ENCODE measurements around the gene MFAP2.

DNA sequence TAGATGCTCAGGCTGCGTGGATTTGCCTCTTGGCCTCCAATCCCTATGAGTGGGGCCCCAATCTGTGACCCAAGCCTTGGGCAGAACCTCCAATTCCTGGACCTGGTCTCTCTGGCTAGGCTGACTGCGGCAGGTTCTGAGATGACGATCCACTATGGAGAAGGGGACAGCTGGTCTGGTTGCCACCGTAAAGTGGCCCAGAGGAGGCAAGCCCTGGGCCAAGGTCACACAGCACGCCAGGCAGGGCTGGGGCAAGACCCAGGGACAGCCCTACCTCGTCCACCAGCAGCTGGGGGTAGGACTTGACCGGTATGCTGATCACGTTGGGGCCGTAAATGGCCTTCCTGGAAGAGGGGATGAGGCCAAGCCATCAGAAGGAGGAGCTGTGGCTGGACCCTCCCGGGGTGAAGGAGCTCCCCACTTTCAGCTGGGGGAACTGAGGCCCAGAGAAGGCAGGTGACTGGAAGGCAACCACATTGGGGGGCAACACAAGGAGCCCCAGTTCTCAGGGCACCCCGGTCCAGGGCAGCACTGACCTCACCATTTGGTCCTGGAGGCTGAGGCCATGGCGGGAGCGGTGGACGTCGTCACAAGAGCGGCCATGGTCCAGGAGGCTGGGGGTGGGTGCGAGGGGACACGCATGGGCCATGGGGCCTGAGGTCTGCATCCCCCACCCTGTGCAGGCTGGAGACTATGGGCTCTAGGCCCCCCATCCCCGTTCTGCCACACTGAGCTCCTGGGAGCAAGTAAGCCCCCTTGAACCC is 21.5 kb upstream of the MFAP2 start:
- TF ChIP-seq, protein P1, sequence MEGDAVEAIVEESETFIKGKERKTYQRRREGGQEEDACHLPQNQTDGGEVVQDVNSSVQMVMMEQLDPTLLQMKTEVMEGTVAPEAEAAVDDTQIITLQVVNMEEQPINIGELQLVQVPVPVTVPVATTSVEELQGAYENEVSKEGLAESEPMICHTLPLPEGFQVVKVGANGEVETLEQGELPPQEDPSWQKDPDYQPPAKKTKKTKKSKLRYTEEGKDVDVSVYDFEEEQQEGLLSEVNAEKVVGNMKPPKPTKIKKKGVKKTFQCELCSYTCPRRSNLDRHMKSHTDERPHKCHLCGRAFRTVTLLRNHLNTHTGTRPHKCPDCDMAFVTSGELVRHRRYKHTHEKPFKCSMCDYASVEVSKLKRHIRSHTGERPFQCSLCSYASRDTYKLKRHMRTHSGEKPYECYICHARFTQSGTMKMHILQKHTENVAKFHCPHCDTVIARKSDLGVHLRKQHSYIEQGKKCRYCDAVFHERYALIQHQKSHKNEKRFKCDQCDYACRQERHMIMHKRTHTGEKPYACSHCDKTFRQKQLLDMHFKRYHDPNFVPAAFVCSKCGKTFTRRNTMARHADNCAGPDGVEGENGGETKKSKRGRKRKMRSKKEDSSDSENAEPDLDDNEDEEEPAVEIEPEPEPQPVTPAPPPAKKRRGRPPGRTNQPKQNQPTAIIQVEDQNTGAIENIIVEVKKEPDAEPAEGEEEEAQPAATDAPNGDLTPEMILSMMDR (conservative IDR thresholded peaks at IDR 0.05; ENCODE audit: low read depth in 2 of 2), result no peak
- TF ChIP-seq EZH2phosphoT487 (IDR thresholded peaks at IDR 0.05; ENCODE audit: unreplicated experiment), result no peak
- no peak for TF ChIP-seq POLR2AphosphoS5 (IDR thresholded peaks at IDR 0.05; ENCODE audit: low read depth)
- TF ChIP-seq, protein P2, sequence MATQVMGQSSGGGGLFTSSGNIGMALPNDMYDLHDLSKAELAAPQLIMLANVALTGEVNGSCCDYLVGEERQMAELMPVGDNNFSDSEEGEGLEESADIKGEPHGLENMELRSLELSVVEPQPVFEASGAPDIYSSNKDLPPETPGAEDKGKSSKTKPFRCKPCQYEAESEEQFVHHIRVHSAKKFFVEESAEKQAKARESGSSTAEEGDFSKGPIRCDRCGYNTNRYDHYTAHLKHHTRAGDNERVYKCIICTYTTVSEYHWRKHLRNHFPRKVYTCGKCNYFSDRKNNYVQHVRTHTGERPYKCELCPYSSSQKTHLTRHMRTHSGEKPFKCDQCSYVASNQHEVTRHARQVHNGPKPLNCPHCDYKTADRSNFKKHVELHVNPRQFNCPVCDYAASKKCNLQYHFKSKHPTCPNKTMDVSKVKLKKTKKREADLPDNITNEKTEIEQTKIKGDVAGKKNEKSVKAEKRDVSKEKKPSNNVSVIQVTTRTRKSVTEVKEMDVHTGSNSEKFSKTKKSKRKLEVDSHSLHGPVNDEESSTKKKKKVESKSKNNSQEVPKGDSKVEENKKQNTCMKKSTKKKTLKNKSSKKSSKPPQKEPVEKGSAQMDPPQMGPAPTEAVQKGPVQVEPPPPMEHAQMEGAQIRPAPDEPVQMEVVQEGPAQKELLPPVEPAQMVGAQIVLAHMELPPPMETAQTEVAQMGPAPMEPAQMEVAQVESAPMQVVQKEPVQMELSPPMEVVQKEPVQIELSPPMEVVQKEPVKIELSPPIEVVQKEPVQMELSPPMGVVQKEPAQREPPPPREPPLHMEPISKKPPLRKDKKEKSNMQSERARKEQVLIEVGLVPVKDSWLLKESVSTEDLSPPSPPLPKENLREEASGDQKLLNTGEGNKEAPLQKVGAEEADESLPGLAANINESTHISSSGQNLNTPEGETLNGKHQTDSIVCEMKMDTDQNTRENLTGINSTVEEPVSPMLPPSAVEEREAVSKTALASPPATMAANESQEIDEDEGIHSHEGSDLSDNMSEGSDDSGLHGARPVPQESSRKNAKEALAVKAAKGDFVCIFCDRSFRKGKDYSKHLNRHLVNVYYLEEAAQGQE (IDR thresholded peaks at IDR 0.05; ENCODE audit: unreplicated experiment), result no peak
- no peak for TF ChIP-seq EZH2 (IDR thresholded peaks at IDR 0.05; ENCODE audit: low read depth, unreplicated experiment)
